HEK293T (cell line): ENCODE measurements around the gene GYPC.

ENCODE experiments used
- CTCF ChIA-PET: fragments of 350-600 bp; formaldehyde crosslinking; extraction: SDS; loops from one replicate; lab custom pipeline; 2021; ENCODE audit warnings: antibody characterized with exemption, inconsistent platforms; lab: Yijun Ruan, JAX
- POLR2A ChIA-PET: fragments of 350-600 bp; formaldehyde crosslinking; extraction: SDS; loops from one replicate; lab custom pipeline; 2020; ENCODE audit warnings: antibody characterized with exemption, inconsistent platforms; lab: Yijun Ruan, JAX
- DNase-seq: peaks from one replicate; pipeline ENCODE4 v3.0.0; 2012; ENCODE audit warnings: mixed read lengths; ENCODE audit errors: extremely low spot score
- ARNT ChIP-seq: fragments of 450-650 bp; IDR thresholded peaks from 2 replicates; pipeline ENCODE4 v1.6.1; 2017; ENCODE audit warnings: mild to moderate bottlenecking
- BHLHE40 ChIP-seq: fragments of 450-650 bp; IDR thresholded peaks from 2 replicates; pipeline ENCODE4 v1.6.1; 2016; ENCODE audit warnings: mild to moderate bottlenecking, moderate library complexity, borderline replicate concordance
- CTBP1 ChIP-seq: fragments of 450-650 bp; IDR thresholded peaks from 2 replicates; pipeline ENCODE4 v1.6.1; 2016; ENCODE audit warnings: borderline replicate concordance
- ELF4 ChIP-seq: fragments of 450-650 bp; IDR thresholded peaks from 2 replicates; pipeline ENCODE4 v1.6.1; 2017; ENCODE audit warnings: antibody characterized with exemption
- FOXA1 ChIP-seq: fragments of 450-650 bp; IDR thresholded peaks from 2 replicates; pipeline ENCODE4 v1.6.1; 2016; ENCODE audit warnings: mild to moderate bottlenecking
- FOXK2 ChIP-seq: fragments of 450-650 bp; IDR thresholded peaks from 2 replicates; pipeline ENCODE4 v1.6.1; 2016; ENCODE audit warnings: mild to moderate bottlenecking
- FOXM1 ChIP-seq: fragments of 450-650 bp; IDR thresholded peaks from 2 replicates; pipeline ENCODE4 v1.6.1; 2017; ENCODE audit warnings: mild to moderate bottlenecking, borderline replicate concordance
- HDGF ChIP-seq: fragments of 450-650 bp; IDR thresholded peaks from 2 replicates; pipeline ENCODE4 v1.6.1; 2017; ENCODE audit warnings: antibody characterized with exemption, borderline replicate concordance
- L3MBTL2 ChIP-seq: fragments of 450-650 bp; conservative IDR thresholded peaks from 2 replicates; pipeline ENCODE4 v1.6.1; 2016; ENCODE audit warnings: mild to moderate bottlenecking
- LEF1 ChIP-seq: fragments of 450-650 bp; IDR thresholded peaks from 2 replicates; pipeline ENCODE4 v1.6.1; 2017; ENCODE audit warnings: mild to moderate bottlenecking, borderline replicate concordance
- NFRKB ChIP-seq: fragments of 450-650 bp; IDR thresholded peaks from 2 replicates; pipeline ENCODE4 v1.6.1; 2016; ENCODE audit warnings: mild to moderate bottlenecking, moderate library complexity
- PKNOX1 ChIP-seq: fragments of 450-650 bp; IDR thresholded peaks from 2 replicates; pipeline ENCODE4 v1.6.1; 2016
- SP1 ChIP-seq: fragments of 450-650 bp; IDR thresholded peaks from 2 replicates; pipeline ENCODE4 v1.6.1; 2017
- SUZ12 ChIP-seq: fragments of 450-650 bp; IDR thresholded peaks from 2 replicates; pipeline ENCODE4 v1.6.1; 2016; ENCODE audit warnings: mild to moderate bottlenecking
- TARDBP ChIP-seq: fragments of 450-650 bp; IDR thresholded peaks from 2 replicates; pipeline ENCODE4 v1.6.1; 2016
- ZNF384 ChIP-seq: fragments of 450-650 bp; IDR thresholded peaks from 2 replicates; pipeline ENCODE4 v1.6.1; 2016

Gene GYPC

GRCh38 chr2:126717928-126718327, 62.0 kb downstream of the GYPC start:
- ChIA-PET POLR2A (no interaction called here), CTCF (no interaction called here)
- DNase-seq: no peak
- no peak for TF ChIP-seq LEF1
- no peak for TF ChIP-seq BHLHE40
- TF ChIP-seq L3MBTL2: no peak
- no peak for TF ChIP-seq TARDBP
- TF ChIP-seq FOXA1: no peak
- no peak for TF ChIP-seq PKNOX1
- no peak for TF ChIP-seq ELF4
- no peak for TF ChIP-seq FOXK2

- DNase-seq: no peak
- ChIA-PET POLR2A (no interaction called here), CTCF (no interaction called here)
- no peak for TF ChIP-seq ZNF384
- no peak for TF ChIP-seq FOXA1
- TF ChIP-seq LEF1: no peak
- no peak for TF ChIP-seq CTBP1
- no peak for TF ChIP-seq SP1
- TF ChIP-seq PKNOX1: no peak
- TF ChIP-seq L3MBTL2: no peak
- no peak for TF ChIP-seq TARDBP
- TF ChIP-seq ELF4: no peak
- no peak for TF ChIP-seq FOXK2
- TF ChIP-seq SUZ12: no peak
- TF ChIP-seq BHLHE40: no peak
- no peak for TF ChIP-seq ARNT
- no peak for TF ChIP-seq NFRKB
Measured at GRCh38 chr2:126719191-126719832, 63.4 kb downstream of the GYPC start.

- CTCF ChIA-PET: no interaction called here
- DNase-seq: no peak
- no peak for TF ChIP-seq PKNOX1
- POLR2A ChIA-PET: no interaction called here
Measured at GRCh38 chr2:126719833-126720351, 63.9 kb downstream of the GYPC start.

GRCh38 chr2:126720638-126721037, 64.7 kb downstream of the GYPC start:
- TF ChIP-seq NFRKB: no peak
- no peak for TF ChIP-seq FOXA1
- TF ChIP-seq LEF1: no peak
- no peak for TF ChIP-seq PKNOX1
- no peak for TF ChIP-seq BHLHE40
- no peak for TF ChIP-seq SUZ12
- TF ChIP-seq ARNT: no peak
- no peak for TF ChIP-seq TARDBP
- TF ChIP-seq L3MBTL2: no peak
- TF ChIP-seq HDGF: no peak
- TF ChIP-seq ELF4: no peak
- TF ChIP-seq ZNF384: no peak
- no peak for TF ChIP-seq FOXM1
- TF ChIP-seq FOXK2: no peak
- no peak for TF ChIP-seq CTBP1
- no peak for TF ChIP-seq SP1
- CTCF ChIA-PET: no interaction called here
- no peak for DNase-seq
- POLR2A ChIA-PET: no interaction called here

- DNase-seq: no peak
- POLR2A ChIA-PET: no interaction called here
- CTCF ChIA-PET: no interaction called here
- TF ChIP-seq LEF1 (no peak), L3MBTL2 (no peak), CTBP1 (no peak), HDGF (no peak), TARDBP (no peak), FOXK2 (no peak), NFRKB (no peak), FOXA1 (no peak), ARNT (no peak), ZNF384 (no peak), ELF4 (no peak), SP1 (no peak), PKNOX1 (no peak), SUZ12 (no peak), FOXM1 (no peak), BHLHE40 (no peak)
Measured at GRCh38 chr2:126722081-126722480, 66.1 kb downstream of the GYPC start.

GRCh38 chr2:126722546-126722945, 66.6 kb downstream of the GYPC start:
- TF ChIP-seq BHLHE40: no peak
- no peak for TF ChIP-seq HDGF
- CTCF ChIA-PET: no interaction called here
- POLR2A ChIA-PET: no interaction called here
- DNase-seq: no peak
